Measurements from ENCODE around the gene CRYBA4. TPM values are rescaled to one million over a fixed set of nuclear protein-coding genes. Genes with fewer than 3 reads are reported as not detected.

Gene CRYBA4
- polyA plus RNA-seq, 4 donors = not detected

DNA sequence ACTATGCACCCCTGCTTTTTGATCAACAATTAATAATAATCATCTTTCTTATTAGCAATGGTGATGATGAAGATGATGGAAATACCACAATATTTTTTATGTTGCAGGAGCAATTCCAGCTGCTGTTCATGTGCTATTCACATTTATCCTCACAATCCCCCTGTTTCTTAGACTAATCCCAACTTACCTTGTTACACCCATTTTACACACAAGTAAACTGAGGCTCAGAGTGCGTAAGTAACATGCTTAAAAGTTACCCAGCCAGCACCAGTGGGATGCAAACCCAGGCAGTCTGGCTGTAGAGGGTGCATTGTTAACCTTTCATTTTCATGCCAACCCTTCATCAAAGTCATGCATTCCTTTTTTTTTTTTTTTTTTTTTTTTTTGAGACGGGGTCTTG, 1.6 kb upstream of the CRYBA4 start:
- no peak for DNase-seq (ENCODE audit: low read depth in 4 of 4, low spot score in 3 of 4)

GRCh38 chr22:26623984-26624383, 2.2 kb downstream of the CRYBA4 start:
- no peak for DNase-seq (ENCODE audit: low read depth in 4 of 4, low spot score in 3 of 4)

DNA sequence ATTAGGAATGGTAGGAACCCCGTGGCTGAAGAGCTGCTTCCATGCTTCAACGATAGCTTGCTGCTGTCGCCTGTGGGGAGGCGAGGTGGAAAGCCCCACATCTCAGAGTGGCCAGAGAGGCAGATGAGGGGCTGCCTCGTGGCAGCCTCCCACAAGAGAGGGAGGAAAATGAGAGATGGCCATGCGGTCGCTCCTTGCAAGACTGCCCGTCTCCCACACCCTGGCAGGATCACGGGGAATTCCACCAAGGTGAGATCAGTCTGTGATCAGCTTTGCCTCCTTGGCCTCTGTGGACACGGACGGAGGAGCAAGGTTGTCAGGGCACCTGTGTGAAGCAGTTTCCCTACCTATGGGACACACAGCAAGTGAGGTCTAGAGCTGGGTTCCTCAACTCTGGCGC, 3.0 kb downstream of the CRYBA4 start:
- DNase-seq (ENCODE audit: low read depth in 4 of 4, low spot score in 3 of 4) = no peak

GRCh38 chr22:26629988-26630761, 8.4 kb downstream of the CRYBA4 start:
- no peak for DNase-seq (ENCODE audit: low read depth in 4 of 4, low spot score in 3 of 4)

DNA sequence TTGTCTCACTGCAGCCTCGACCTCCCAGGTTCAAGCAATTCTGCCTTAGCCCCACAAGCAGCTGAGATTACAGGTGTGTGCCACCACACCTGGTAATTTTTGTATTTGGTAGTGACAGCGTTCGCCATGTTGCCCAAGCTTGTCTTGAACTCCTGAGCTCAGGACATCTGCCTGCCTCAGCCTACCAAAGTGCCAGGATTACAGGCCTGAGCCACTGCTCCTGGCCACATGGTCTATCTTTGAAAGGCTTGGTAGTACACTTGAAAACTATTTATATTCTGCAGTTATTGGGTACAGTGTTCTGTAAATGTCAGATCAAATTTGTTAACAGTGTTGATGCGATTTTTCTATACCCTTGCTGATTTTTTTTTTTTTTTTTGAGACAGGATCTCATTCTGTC, 9.5 kb downstream of the CRYBA4 start:
- DNase-seq (ENCODE audit: low read depth in 4 of 4, low spot score in 3 of 4) = no peak

GRCh38 chr22:26632422-26633155, 10.8 kb downstream of the CRYBA4 start:
- DNase-seq (ENCODE audit: low read depth in 4 of 4, low spot score in 3 of 4) = no peak

DNA sequence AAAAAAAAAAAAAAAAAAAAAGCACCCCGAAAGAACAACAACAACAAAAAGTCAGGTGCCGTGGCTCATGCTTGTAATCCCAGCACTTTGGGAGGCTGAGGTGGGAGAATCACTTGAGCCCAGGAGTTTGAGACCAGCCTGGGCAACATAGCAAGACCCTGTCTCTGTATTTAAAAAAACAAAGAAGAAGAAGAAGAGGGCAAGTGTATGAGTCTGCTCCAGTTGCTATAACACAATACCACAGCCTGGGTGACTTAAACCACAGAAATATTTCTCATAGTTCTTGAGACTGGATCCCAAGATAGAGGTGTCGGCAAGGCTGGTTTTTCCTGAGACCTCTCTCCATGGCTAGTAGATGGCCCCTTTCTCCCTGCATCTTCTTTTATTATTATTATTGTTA, 12.4 kb downstream of the CRYBA4 start:
- no peak for DNase-seq (ENCODE audit: low read depth in 4 of 4, low spot score in 3 of 4)

DNA sequence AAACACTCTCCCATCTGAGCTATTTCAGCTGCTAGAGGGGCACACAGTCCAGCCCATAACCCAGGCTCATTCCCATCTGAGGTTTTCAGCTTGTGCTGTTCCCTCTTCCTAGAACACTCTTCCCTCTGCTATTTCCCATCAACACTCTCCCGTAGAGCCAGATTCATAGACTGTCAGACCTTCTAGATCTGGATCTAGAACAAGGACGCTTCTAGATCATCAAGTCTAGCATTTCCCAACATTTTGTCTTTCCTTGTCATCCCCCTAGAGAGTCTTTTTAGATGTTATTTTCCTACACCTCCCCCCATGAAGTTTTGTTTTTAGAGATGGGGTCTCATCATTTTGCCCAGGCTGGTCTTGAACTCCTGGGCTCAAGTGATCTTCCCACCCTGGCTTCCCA, 13.4 kb downstream of the CRYBA4 start:
- DNase-seq (ENCODE audit: low read depth in 4 of 4, low spot score in 3 of 4) = no peak

DNA sequence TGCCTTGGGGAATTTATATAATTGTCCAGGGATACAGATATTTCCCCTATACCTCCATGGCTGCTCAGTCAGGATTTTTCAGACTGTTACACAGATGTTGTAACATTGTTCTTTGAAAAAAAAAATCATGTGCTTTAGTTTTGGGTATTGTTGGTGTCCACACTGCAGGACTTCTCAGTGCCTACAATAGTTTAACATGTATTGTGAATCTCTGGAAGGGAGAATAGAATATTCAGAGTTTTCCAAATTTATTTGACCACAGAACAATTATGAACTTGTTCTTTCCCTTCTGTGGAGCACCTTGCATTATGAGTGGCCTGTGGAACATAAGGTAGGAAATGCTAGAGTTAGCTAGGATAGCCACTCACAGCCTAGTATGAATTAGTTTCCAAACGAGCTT, 14.5 kb downstream of the CRYBA4 start:
- no peak for DNase-seq (ENCODE audit: low read depth in 4 of 4, low spot score in 3 of 4)

GRCh38 chr22:26642465-26643417, 21.0 kb downstream of the CRYBA4 start:
- DNase-seq (ENCODE audit: low read depth in 4 of 4, low spot score in 3 of 4) = no peak

DNA sequence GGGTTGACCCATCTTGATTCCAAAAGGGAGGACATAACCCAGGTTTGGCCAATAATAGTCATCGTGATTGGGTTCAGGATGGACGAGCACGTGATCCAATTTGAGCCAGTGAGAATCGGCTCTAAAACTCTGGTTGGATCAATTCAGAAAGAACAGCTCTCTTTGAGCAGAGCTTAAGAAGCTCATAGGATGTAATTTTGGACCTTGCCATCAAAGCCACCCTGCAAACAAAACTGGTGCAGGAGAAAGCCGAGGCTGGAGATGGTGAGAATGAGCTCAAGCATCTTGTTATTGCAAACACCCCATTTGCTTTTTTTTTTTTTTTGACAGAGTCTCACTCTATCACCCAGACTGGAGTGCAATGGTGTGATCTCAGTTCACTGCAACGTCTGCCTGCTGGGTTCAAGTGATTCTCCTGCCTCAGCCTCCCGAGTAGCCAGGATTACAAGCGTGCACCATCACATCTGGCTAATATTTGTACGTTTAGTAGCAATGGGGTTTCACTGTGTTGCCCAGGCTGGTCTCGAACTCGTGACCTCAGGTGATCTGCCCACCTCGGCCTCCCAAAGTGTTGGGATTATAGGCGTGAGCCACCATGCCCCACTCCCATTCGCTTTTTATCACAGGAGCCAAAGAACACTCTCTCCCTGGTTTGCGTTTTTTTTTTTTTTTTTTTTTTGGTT, 21.8 kb downstream of the CRYBA4 start:
- no peak for DNase-seq (ENCODE audit: low read depth in 4 of 4, low spot score in 3 of 4)

DNA sequence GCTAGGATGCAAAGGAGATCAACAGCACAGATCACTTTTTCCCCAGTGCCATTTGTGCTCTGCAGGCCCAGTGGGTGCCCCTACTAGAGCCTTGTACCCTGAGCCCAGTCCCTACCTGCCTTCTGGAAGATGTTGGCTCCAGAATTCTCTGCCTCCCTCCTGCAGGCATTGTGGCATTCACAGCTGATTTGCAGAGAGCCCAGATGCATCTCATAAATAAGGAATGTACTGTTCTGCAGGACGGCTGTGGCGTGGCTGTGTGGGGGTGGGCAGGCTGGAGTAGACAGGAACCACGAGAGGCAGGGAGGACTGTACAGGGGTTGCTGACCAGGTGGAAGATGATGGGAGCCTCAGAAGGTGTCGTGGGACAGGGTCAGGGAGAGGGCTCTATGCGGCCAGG, 24.4 kb downstream of the CRYBA4 start:
- no peak for DNase-seq (ENCODE audit: low read depth in 4 of 4, low spot score in 3 of 4)

DNA sequence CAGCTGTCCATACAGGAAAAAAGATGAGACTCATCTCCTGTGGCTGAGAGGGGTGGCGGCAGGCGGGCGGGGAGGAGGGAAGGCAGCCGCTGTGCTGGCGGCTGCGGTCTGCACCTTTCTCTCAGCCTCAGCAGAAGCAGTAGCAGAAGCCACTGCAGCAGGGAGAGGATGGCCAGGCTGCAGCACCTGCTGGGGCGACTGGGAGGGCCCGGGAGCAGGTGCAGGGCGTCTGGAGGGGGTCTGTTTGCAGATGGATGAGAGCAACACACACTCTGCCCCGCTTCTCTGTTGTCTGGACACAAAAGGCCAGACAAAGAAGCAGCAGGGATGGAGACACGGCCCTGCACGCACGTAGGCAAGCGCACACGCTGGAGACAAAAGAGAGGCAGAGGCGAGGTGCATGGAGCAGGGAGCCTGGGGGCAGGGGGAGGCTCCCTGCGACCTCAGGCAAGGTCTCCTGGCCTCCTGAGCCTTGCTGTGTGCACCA, 26.3 kb downstream of the CRYBA4 start:
- no peak for DNase-seq (ENCODE audit: low read depth in 4 of 4, low spot score in 3 of 4)

GRCh38 chr22:26648528-26649388, 27.0 kb downstream of the CRYBA4 start:
- no peak for DNase-seq (ENCODE audit: low read depth in 4 of 4, low spot score in 3 of 4)

DNA sequence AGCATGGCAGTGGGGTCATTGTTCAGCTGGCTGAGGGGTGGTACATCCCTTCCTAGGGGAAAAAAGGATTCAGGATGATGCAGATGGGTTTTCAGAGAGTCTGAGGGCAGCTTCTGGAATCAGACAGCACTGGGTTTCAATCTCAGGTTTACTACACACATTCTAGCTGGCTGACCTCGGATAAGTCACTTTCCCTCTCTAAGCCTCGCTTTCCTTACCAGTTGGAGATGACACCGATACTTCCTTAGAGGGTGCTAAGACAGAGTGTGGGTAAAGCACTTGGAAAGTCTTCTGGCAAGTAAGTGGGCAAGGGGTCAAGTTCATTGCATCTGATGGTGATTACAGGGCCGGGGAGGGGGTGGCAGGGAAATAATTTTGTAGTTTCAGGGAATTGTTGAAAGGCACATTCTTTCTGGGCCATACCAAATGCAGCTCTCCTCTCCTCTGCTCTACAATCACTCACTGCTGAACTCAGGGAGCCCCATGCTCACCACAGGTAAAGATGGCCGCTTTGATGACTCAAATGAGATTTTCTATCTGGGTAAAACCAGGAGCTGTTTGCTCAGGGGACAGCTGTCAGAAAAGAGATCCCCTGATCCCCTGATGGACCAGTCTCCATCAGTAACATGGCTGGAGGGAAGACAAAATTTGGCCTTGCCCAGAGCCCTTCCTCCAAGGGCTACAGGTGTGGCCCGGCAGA, 29.1 kb downstream of the CRYBA4 start:
- no peak for DNase-seq (ENCODE audit: low read depth in 4 of 4, low spot score in 3 of 4)

- no peak for DNase-seq (ENCODE audit: low read depth in 4 of 4, low spot score in 3 of 4)
These were observed 30.1 kb downstream of the CRYBA4 start for GRCh38 chr22:26651815-26652214.

GRCh38 chr22:26656891-26657851, 35.4 kb downstream of the CRYBA4 start, which contains the start of gene MIAT:
Gene MIAT (plus strand): TSS chr22:26657588.
- no peak for DNase-seq (ENCODE audit: low read depth in 4 of 4, low spot score in 3 of 4)

GRCh38 chr22:26658161-26658560, 36.4 kb downstream of the CRYBA4 start:
- no peak for DNase-seq (ENCODE audit: low read depth in 4 of 4, low spot score in 3 of 4)
